IMR-90 (cell line): ENCODE data around the gene JSRP1. TPM values are rescaled to one million over a fixed set of nuclear protein-coding genes. Genes with fewer than 3 reads are reported as not detected.

ENCODE experiments used
- ATAC-seq: fragments of 200-7000 bp; cut with Tn5 transposase; 2 replicates; pipeline ENCODE4 v1.9.1; 2020; ENCODE audit warnings: low read depth, mild to moderate bottlenecking, moderate library complexity
- BruUV-seq: library from RNA; stranded (reverse); fragments of 400-500 nt; replicated peaks from 2 replicates; lab custom pipeline; 2021; lab: Mats Ljungman, UMichigan
- CTCF ChIA-PET: fragments of 300-600 bp; formaldehyde crosslinking; extraction: SDS; loops from one replicate; lab custom pipeline; 2021; ENCODE audit warnings: antibody characterized with exemption; lab: Yijun Ruan, JAX
- POLR2A ChIA-PET: fragments of 300-600 bp; sonication (Branson Sonifier 250); formaldehyde crosslinking; loops from one replicate; lab custom pipeline; 2022; ENCODE audit warnings: antibody characterized with exemption; ENCODE audit not compliant: unreplicated experiment; lab: Charles Lee
- DNase-seq: peaks from one replicate; pipeline ENCODE4 v3.0.0; 2013
- H2AFZ ChIP-seq: replicated peaks from 2 replicates; pipeline ENCODE3; 2013; ENCODE audit warnings: low read length, mild to moderate bottlenecking; ENCODE audit not compliant: poor library complexity
- H2AK5ac ChIP-seq: 2 replicates; pipeline ENCODE4 v1.6.1; 2013; ENCODE audit warnings: low read depth, low read length, inconsistent platforms
- H2AK9ac ChIP-seq: replicated peaks from 2 replicates; pipeline ENCODE3; 2013; ENCODE audit warnings: mild to moderate bottlenecking, low read depth, low read length, moderate library complexity; ENCODE audit not compliant: poor library complexity
- H2BK120ac ChIP-seq: 2 replicates; pipeline ENCODE4 v1.6.1; 2013; ENCODE audit warnings: low read depth, low read length, inconsistent platforms
- H2BK15ac ChIP-seq: 3 replicates; pipeline ENCODE4 v1.6.1; 2013; ENCODE audit warnings: low read depth, low read length, inconsistent platforms
- H2BK20ac ChIP-seq: 2 replicates; pipeline ENCODE4 v1.6.1; 2013; ENCODE audit warnings: low read depth, mild to moderate bottlenecking, inconsistent platforms, low read length, moderate library complexity
- H2BK5ac ChIP-seq: 2 replicates; pipeline ENCODE4 v1.6.1; 2013; ENCODE audit warnings: mild to moderate bottlenecking, low read depth, low read length, inconsistent platforms; ENCODE audit not compliant: poor library complexity, severe bottlenecking
- H3K14ac ChIP-seq: replicated peaks from 2 replicates; pipeline ENCODE4 v1.6.1; 2013; ENCODE audit warnings: low read depth, low read length, inconsistent platforms
- H3K18ac ChIP-seq: 2 replicates; pipeline ENCODE4 v1.6.1; 2013; ENCODE audit warnings: low read depth, low read length, control low read depth
- H3K23ac ChIP-seq: 2 replicates; pipeline ENCODE4 v1.6.1; 2013; ENCODE audit warnings: low read depth, low read length, inconsistent platforms
- H3K27ac ChIP-seq: 2 replicates; pipeline ENCODE4 v1.5.1; 2013; ENCODE audit warnings: mild to moderate bottlenecking, control low read depth, low read length; ENCODE audit not compliant: insufficient read depth
- H3K27me3 ChIP-seq: 2 replicates; pipeline ENCODE4 v1.6.1; 2013; ENCODE audit warnings: low read length; ENCODE audit not compliant: control insufficient read depth, insufficient read depth
- H3K36me3 ChIP-seq: 2 replicates; pipeline ENCODE4 v1.6.1; 2013; ENCODE audit warnings: low read length, mixed read lengths; ENCODE audit not compliant: control insufficient read depth, insufficient read depth
- H3K4ac ChIP-seq: 2 replicates; pipeline ENCODE4 v1.6.1; 2013; ENCODE audit warnings: low read depth, low read length, inconsistent platforms
- H3K4me1 ChIP-seq: 2 replicates; pipeline ENCODE4 v1.6.1; 2013; ENCODE audit warnings: low read length, mixed read lengths; ENCODE audit not compliant: control insufficient read depth, insufficient read depth
- H3K4me2 ChIP-seq: 2 replicates; pipeline ENCODE4 v1.6.1; 2013; ENCODE audit warnings: low read depth, mild to moderate bottlenecking, control low read depth, low read length, moderate library complexity
- H3K4me3 ChIP-seq: 2 replicates; pipeline ENCODE4 v1.5.1; 2013; ENCODE audit warnings: low read depth, mild to moderate bottlenecking, control low read depth, low read length, moderate library complexity; ENCODE audit not compliant: insufficient read depth
- H3K56ac ChIP-seq: 2 replicates; pipeline ENCODE4 v1.6.1; 2013; ENCODE audit warnings: low read length, inconsistent platforms; ENCODE audit not compliant: insufficient read depth; ENCODE audit errors: extremely low read depth
- H3K79me1 ChIP-seq, 2 experiments: 2 replicates each; pipeline ENCODE4 v1.6.1; 2013; ENCODE audit warnings: low read length in 2 of 2, inconsistent platforms in 1 of 2, low read depth in 1 of 2
- H3K9ac ChIP-seq: 2 replicates; pipeline ENCODE4 v1.6.1; 2013; ENCODE audit warnings: low read depth, low read length, control low read depth
- H3K9me1 ChIP-seq: 2 replicates; pipeline ENCODE4 v1.6.1; 2013; ENCODE audit warnings: low read length, inconsistent platforms; ENCODE audit not compliant: insufficient read depth
- H3K9me3 ChIP-seq: 2 replicates; pipeline ENCODE4 v1.6.1; 2013; ENCODE audit warnings: low read length; ENCODE audit not compliant: control insufficient read depth, insufficient read depth
- H4K20me1 ChIP-seq: 2 replicates; pipeline ENCODE4 v1.6.1; 2013; ENCODE audit warnings: low read length, inconsistent platforms; ENCODE audit not compliant: insufficient read depth
- H4K5ac ChIP-seq: 2 replicates; pipeline ENCODE4 v1.6.1; 2013; ENCODE audit warnings: mild to moderate bottlenecking, low read depth, low read length, control low read depth
- H4K8ac ChIP-seq, 2 experiments: 2 replicates each; pipeline ENCODE4 v1.6.1; 2013; ENCODE audit warnings: low read depth in 2 of 2, low read length in 2 of 2, control low read depth in 1 of 2, inconsistent platforms in 1 of 2
- H4K91ac ChIP-seq: 2 replicates; pipeline ENCODE4 v1.6.1; 2013; ENCODE audit warnings: low read depth, low read length, inconsistent platforms; ENCODE audit not compliant: insufficient read depth
- CEBPB ChIP-seq: IDR thresholded peaks from 2 replicates; pipeline ENCODE4 v1.6.1; 2012; ENCODE audit warnings: low read depth, low read length, improper control_type of control experiment
- MAFK ChIP-seq: IDR thresholded peaks from 2 replicates; pipeline ENCODE4 v1.6.1; 2012; ENCODE audit warnings: low read depth, low read length, improper control_type of control experiment
- MXI1 ChIP-seq: IDR thresholded peaks from 2 replicates; pipeline ENCODE4 v1.6.1; 2012; ENCODE audit warnings: low read depth, mild to moderate bottlenecking, low read length, moderate library complexity, borderline replicate concordance
- RAD21 ChIP-seq: IDR thresholded peaks from 2 replicates; pipeline ENCODE4 v1.6.1; 2012; ENCODE audit warnings: low read length, improper control_type of control experiment
- USF2 ChIP-seq: fragments of 150-350 bp; IDR thresholded peaks from 2 replicates; pipeline ENCODE4 v1.6.1; 2017; ENCODE audit warnings: mild to moderate bottlenecking, antibody characterized with exemption, low read length, low read depth
- WGBS, 2 experiments: methylation state at CpG; one replicate each; pipeline versions ENCODE4 v1.1.5 to v1.1.7; 2013; ENCODE audit warnings: missing lambda C conversion rate in 2 of 2; ENCODE audit not compliant: insufficient read length in 1 of 2; ENCODE audit errors: extremely low coverage in 2 of 2; 5-methylcytosine and 5-hydroxymethylcytosine counted together
- dilution Hi-C: fragments of 300-500 bp; cut with HindIII; formaldehyde crosslinking; loops from one replicate; pipeline ENCODE4 v1.14.3; 2018; ENCODE audit warnings: low sequenced_read_pairs; ENCODE audit not compliant: unreplicated experiment
- in situ Hi-C: fragments of 300-500 bp; cut with MboI; formaldehyde crosslinking; loops from 3 replicates; pipeline ENCODE4 v1.14.3; 2019; ENCODE audit warnings: low sequenced_read_pairs, inconsistent platforms, mixed read lengths
- intact Hi-C: fragments of 100-400 bp; cut with micrococcal nuclease; formaldehyde crosslinking; loops from 2 replicates; pipeline ENCODE4 v1.10.0; 2022
- polyA plus RNA-seq, 3 experiments: library from polyadenylated mRNA; depleted of rRNA; stranded (reverse); fragments of >200 nt; gene quantifications; 2 replicates each; pipeline ENCODE4 v1.2.3, GENCODE V29; 2012; ENCODE audit warnings: low replicate concordance in 1 of 3
- total RNA-seq: library from RNA; depleted of rRNA; stranded (reverse); fragments of >200 nt; gene quantifications from 2 replicates; pipeline ENCODE4 v1.2.3, GENCODE V29; 2012

The JSRP1 gene
- total and polyA plus RNA-seq, 2 of the 4 experiments (the other 2 are of a cell fraction): not detected

GRCh38 chr19:2235381-2236063 is 20.7 kb downstream of the JSRP1 start:
- Histone ChIP-seq H3K14ac (peak overlapping the region; percentile 68), H3K56ac (peak overlapping the region; percentile 50; the same call in 1 of the 2 replicates), H3K18ac (no peak overlapping the region), H2AK9ac (peak overlapping the region; percentile 90), H3K4ac (peak overlapping the region; percentile 78), H4K91ac (peak overlapping the region; percentile 34; the same call in 1 of the 2 replicates), H2BK5ac (peak overlapping the region; percentile 29), H3K23ac (peak overlapping the region; percentile 87), H2AK5ac (peak overlapping the region; percentile 59), H3K9me1 (peaks cover 10% of the 10 kb centered on the region), H2BK120ac (no peak overlapping the region), H3K4me2 (peak overlapping the region; percentile 96), H4K20me1 (peaks cover 45% of the 10 kb centered on the region), H4K8ac (peak overlapping the region; percentile 55 to 60; a peak in 2 of 4 replicates), H3K36me3 (peaks cover 29% of the 10 kb centered on the region), H3K27me3 (no peaks in the 10 kb centered on the region), H3K27ac (peak overlapping the region; percentile 73), H3K79me1 (peaks cover 0 to 65% of the 10 kb centered on the region in 2 experiments; a peak in 3 of 4 replicates), H4K5ac (no peak overlapping the region), H3K9me3 (no peaks in the 10 kb centered on the region), H2BK20ac (no peak overlapping the region), H3K9ac (peak overlapping the region; percentile 75), H3K4me3 (peak overlapping the region; percentile 67), H2AFZ (peak overlapping the region; percentile 99), H3K4me1 (peaks cover 16% of the 10 kb centered on the region), H2BK15ac (no peak overlapping the region)
- no TSS peak for BruUV-seq
- peak; percentile 5 for ATAC-seq
- intact Hi-C loops (loop anchor here (1.0 to 5.0 kb wide), 6 partner anchors 38 to 377 kb away; no protein-coding TSS in a partner anchor), in situ Hi-C loops (no loop called here), dilution Hi-C loops (no loop called here)
- WGBS, 2 experiments: 2% methylated on average over 25 of the region's 48 CpGs; no CpG with 5 or more reads in 1 of the 2 experiments
- ChIA-PET POLR2A (no interaction called here), CTCF (interaction anchor here (0.6 to 1.0 kb wide), 4 partner anchors 56 to 84 kb away, joined by 3 to 4 read pairs (median 4); partner anchors contain the start of gene AP3D1)
- DNase-seq: no peak
- TF ChIP-seq USF2 (no peak), RAD21 (no peak), MXI1 (no peak; the same call in 1 of the 2 replicates), MAFK (no peak), CEBPB (no peak)
